Mammary microvascular endothelial cell (primary cell): ENCODE results near the gene HBM. TPM values are rescaled to one million over a fixed set of nuclear protein-coding genes. Genes with fewer than 3 reads are reported as not detected.

Experiments used
- total RNA-seq: library from RNA; depleted of rRNA; stranded (reverse); fragments of >200 nt; gene quantifications from 2 replicates; pipeline ENCODE4 v1.2.3, GENCODE V29; 2015

HBM gene, protein sequence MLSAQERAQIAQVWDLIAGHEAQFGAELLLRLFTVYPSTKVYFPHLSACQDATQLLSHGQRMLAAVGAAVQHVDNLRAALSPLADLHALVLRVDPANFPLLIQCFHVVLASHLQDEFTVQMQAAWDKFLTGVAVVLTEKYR
- total RNA-seq, result not detected in 2 replicates

DNA sequence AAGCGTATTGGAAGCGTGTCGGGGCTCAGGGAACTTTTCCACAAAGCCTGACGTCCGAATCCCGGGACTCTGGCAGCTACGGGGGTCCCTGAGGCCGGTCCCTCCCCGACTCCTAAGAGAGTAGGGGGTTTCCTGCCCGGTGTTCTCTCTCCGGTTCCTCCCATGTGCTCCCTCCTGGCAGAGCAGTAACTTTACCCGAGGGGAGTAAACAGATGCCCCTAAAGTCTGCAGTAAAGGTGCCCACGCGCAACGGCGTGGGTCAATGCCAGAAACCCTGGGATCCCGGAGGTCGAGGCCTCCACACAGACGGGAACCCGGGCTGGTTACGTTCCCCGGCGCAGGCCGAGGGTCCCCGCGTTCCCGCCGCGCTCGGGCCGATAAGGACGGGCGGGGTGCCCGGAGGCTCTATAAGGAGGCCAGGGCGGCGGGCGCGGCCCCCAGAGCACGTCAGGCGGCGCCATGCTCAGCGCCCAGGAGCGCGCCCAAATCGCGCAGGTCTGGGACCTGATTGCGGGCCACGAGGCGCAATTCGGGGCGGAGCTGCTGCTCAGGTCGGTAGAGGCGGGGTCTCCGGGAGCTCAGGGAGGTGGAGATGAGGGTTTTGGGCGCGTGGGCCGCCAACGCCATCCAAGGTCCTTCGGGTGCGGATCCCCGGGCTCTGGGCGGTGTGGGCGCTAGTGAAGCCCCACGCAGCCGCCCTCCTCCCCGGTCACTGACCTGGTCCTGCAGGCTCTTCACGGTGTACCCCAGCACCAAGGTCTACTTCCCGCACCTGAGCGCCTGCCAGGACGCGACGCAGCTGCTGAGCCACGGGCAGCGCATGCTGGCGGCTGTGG lies at the start of gene HBM:
TSS of gene HBM (plus strand) at position 440 of the 836 bp plus-strand sequence. CDS start at position 460, 20 bp downstream.

GRCh38 chr16:152141-153128 lies 13.3 kb upstream of the HBM start, which contains the start of gene HBZ:
Gene HBZ (plus strand): TSS chr16:152644. CDS start chr16:152910, 266 bp downstream.

GRCh38 chr16:172374-172941 lies 6.7 kb downstream of the HBM start, which contains the start of gene HBA2:
Gene HBA2 (plus strand): TSS chr16:172876. CDS start chr16:172913, 37 bp downstream.

GRCh38 chr16:176477-177382 lies 11.0 kb downstream of the HBM start, which contains the start of gene HBA1:
Gene HBA1 (plus strand): TSS chr16:176680. CDS start chr16:176717, 37 bp downstream.

GRCh38 chr16:180101-180675 lies 14.4 kb downstream of the HBM start, which contains the start of gene HBQ1:
Gene HBQ1 (plus strand): TSS chr16:180459. CDS start chr16:180487, 28 bp downstream.

Other genes starting within 250 kb of the HBM start
- gene POLR3K, start 112.4 kb upstream of the HBM start, total RNA-seq, result 13.7 and 14.9 TPM in 2 replicates
- gene SNRNP25, start 112.2 kb upstream of the HBM start, total RNA-seq, result 47.7 and 50.8 TPM in 2 replicates
- gene RHBDF1, start 93.3 kb upstream of the HBM start, total RNA-seq, result 23.3 and 28.7 TPM in 2 replicates
- 132 and 144 TPM in 2 replicates for gene MPG, start 87.8 kb upstream of the HBM start, total RNA-seq
- gene NPRL3, start 27.3 kb upstream of the HBM start, total RNA-seq, result 18.8 and 20.7 TPM in 2 replicates
- gene HBZ, start 13.3 kb upstream of the HBM start, total RNA-seq, result not detected in 2 replicates
- gene HBA2, start 6.9 kb downstream of the HBM start, total RNA-seq, result not detected in 2 replicates
- not detected in 2 replicates for gene HBA1, start 10.7 kb downstream of the HBM start, total RNA-seq
- not detected in 2 replicates for gene HBQ1, start 14.5 kb downstream of the HBM start, total RNA-seq
- gene LUC7L, start 63.5 kb downstream of the HBM start, total RNA-seq, result 30.8 and 35.3 TPM in 2 replicates
- 53.7 and 82.6 TPM in 2 replicates for gene FAM234A, start 68.8 kb downstream of the HBM start, total RNA-seq
- 0.25 and 1.1 TPM in 2 replicates for gene RGS11, start 110.0 kb downstream of the HBM start, total RNA-seq
- gene ARHGDIG, start 114.6 kb downstream of the HBM start, total RNA-seq, result 0.20 and 2.0 TPM in 2 replicates
- 0.07 TPM in 1 of 2 replicates, not detected in the other for gene PDIA2, start 117.2 kb downstream of the HBM start, total RNA-seq
- 19.2 and 23.7 TPM in 2 replicates for gene AXIN1, start 186.7 kb downstream of the HBM start, total RNA-seq
- 146 and 154 TPM in 2 replicates for gene MRPL28, start 204.6 kb downstream of the HBM start, total RNA-seq
- gene PGAP6, start 216.0 kb downstream of the HBM start, total RNA-seq, result 55.5 and 64.6 TPM in 2 replicates
- gene NME4, start 231.2 kb downstream of the HBM start, total RNA-seq, result 125 and 136 TPM in 2 replicates
- gene DECR2, start 235.9 kb downstream of the HBM start, total RNA-seq, result 27.5 and 30.7 TPM in 2 replicates